Epithelial cell of esophagus (primary cell): ENCODE results near the gene VEGFA.
A peak's percentile ranks its signal among the peaks of the same experiment; 100 is the strongest.

Experiments used
- DNase-seq: peaks from one replicate; pipeline ENCODE4 v3.0.0; 2010; ENCODE audit warnings: low read depth
- H3K4me3 ChIP-seq: 2 replicates; pipeline ENCODE4 v1.5.1; 2011; ENCODE audit warnings: mild to moderate bottlenecking, low read length, control low read depth
- TF ChIP-seq, protein P1 (sequence below): IDR thresholded peaks from 2 replicates; pipeline ENCODE4 v1.5.1; 2011; ENCODE audit warnings: low read depth, mild to moderate bottlenecking, low read length, control low read depth, inconsistent platforms; ENCODE audit not compliant: insufficient read depth; ENCODE audit errors: missing control alignments

The VEGFA gene

DNA sequence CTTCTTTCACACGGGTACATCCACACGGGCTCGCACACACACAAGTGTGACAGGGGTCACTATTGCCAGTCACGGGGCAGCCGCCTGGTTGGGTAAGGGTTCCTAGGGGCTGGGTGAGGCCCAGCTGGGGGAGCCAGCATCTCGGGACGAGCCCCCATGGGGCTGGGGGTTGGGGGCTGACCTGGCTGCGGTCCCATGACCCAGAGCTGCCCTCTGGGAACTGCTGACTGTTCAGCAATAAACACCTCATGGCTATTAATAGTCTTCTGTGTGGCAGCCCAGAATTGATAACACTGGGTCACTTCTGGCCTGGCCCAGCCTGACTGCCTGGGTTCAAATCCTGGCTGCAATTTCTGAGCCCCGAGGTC, 23.8 kb downstream of the VEGFA start:
- no peak for DNase-seq
- no peak overlapping the region for H3K4me3 ChIP-seq
- TF ChIP-seq, protein P1, sequence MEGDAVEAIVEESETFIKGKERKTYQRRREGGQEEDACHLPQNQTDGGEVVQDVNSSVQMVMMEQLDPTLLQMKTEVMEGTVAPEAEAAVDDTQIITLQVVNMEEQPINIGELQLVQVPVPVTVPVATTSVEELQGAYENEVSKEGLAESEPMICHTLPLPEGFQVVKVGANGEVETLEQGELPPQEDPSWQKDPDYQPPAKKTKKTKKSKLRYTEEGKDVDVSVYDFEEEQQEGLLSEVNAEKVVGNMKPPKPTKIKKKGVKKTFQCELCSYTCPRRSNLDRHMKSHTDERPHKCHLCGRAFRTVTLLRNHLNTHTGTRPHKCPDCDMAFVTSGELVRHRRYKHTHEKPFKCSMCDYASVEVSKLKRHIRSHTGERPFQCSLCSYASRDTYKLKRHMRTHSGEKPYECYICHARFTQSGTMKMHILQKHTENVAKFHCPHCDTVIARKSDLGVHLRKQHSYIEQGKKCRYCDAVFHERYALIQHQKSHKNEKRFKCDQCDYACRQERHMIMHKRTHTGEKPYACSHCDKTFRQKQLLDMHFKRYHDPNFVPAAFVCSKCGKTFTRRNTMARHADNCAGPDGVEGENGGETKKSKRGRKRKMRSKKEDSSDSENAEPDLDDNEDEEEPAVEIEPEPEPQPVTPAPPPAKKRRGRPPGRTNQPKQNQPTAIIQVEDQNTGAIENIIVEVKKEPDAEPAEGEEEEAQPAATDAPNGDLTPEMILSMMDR = no peak

DNA sequence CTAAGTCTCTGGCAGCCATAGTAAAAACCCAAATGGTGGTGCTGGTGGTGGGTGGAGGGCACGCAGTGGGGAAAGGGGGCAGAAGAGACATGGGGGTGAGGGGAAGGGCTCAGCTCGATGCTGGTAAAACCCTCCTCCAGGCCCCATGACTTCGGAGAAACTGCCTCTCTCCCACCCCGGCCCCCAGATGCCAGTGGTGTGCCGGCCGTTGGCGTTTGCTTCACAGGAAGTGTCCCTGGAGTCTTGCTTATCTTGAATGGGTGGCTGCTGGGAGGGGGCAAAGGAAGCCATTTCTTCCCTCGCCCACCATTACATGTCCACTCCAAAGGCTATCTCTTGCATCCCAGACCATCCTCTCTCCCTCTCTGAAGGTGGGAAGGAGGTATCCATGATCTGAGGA, 25.4 kb downstream of the VEGFA start:
- TF ChIP-seq, protein P1 = no peak

DNA sequence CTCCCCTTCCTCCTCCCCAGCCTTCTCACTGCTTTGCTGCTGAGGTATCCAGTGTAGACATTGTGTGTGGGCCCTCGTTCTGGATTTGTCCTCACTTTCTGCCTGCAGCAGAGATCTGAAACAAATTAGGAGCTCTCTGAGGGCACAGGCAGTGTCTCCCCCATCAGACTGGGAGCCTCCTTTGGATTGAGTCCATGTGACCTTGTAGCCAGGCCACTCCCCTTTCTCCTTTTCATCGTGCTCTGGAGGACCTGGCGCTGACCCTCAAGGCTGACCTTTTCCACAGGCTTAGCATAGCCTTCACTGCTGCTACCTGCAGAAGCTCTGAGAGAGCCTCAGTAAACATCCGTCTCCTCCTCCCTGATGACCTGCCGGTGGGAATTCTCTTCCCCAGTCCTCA, 26.2 kb downstream of the VEGFA start:
- TF ChIP-seq, protein P1 = no peak
- DNase-seq = no peak
- H3K4me3 ChIP-seq = no peak overlapping the region

More for the DNA sequence above, 25.4 kb downstream of the VEGFA start:
- no peak for DNase-seq
- H3K4me3 ChIP-seq = no peak overlapping the region

DNA sequence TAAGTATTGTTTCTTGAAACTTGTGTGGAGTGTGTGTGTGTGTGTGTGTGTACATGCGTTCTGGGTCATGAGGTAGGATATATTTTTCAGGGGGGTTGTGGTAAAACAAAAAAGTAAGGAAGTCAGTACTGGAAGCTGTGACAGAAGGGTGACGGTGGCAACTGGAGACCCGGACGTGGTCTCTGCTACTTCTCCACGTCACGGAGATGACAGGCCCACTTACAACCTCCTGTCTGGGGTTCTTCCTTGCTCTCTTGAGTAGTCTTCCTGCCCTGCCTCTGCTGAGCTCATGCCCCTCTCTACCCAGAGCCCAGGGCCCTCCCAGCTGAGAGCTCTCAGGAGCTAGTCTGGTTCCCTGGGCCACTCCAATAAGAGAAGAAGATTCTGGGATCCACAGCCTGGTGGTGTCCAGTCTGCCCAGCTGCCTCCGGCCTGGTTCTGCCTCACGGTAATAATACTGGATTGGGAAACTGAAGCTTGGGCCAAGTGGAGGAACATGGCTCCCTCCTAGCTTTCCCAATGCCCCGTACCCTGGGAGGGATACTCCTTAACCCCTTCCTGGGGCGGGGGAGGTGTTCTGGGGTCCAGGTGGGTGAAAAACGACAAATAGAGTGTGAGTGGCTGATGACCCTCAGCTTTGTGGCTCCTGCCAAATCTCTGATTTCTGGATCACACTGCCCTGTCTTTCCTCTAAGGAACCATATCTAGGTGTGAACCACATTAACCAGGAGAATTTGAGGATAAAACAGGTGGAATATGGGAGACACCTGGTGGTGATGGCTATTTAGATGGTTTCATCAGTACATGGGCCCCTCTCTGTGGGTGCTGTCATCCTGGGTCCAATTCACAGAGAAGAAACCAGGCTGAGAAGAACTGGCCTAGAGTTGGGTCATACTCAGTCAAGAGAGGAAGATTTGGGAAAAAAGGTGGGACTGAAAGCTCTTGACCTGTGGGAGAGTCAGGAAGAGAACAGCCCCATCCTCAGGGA, 27.2 kb downstream of the VEGFA start:
- H3K4me3 ChIP-seq = no peak overlapping the region
- DNase-seq = no peak
- TF ChIP-seq, protein P1 = peak; percentile 7

GRCh38 chr6:43797919-43798318, 27.9 kb downstream of the VEGFA start:
- H3K4me3 ChIP-seq = no peak overlapping the region
- DNase-seq = no peak
- TF ChIP-seq, protein P1 = no peak

GRCh38 chr6:43798688-43799444, 28.9 kb downstream of the VEGFA start:
- H3K4me3 ChIP-seq = no peak overlapping the region
- peak; percentile 76 for DNase-seq
- TF ChIP-seq, protein P1 = no peak
